Right renal pelvis (tissue), 4 donors: Measurements from ENCODE around the gene ESPN. TPM values are rescaled to one million over a fixed set of nuclear protein-coding genes. Genes with fewer than 3 reads are reported as not detected.

Experiments
- DNase-seq, 4 donors: peaks; one replicate each; pipeline ENCODE4 v3.0.0-alpha.2; 2013; ENCODE audit warnings: low read depth in 4 of 4, low spot score in 3 of 4, missing footprints in 1 of 4
- polyA plus RNA-seq, 4 donors: library from polyadenylated mRNA; unstranded; fragments of 120-200 nt; gene quantifications; one replicate each; pipeline ENCODE4 v1.2.1, GENCODE V29; 2013; ENCODE audit not compliant: insufficient read length in 4 of 4

The ESPN gene
- polyA plus RNA-seq, 4 donors: 10.1 to 21.6 (median 16.9) TPM

GRCh38 chr1:6507461-6507911, 82.9 kb downstream of the ESPN start:
- DNase-seq: no peak

- no peak for DNase-seq
Measured at GRCh38 chr1:6508154-6508815, 83.7 kb downstream of the ESPN start.

GRCh38 chr1:6508816-6509189, 84.2 kb downstream of the ESPN start:
- DNase-seq: no peak

- DNase-seq: no peak
Measured at GRCh38 chr1:6509220-6509918, 84.8 kb downstream of the ESPN start.

GRCh38 chr1:6509919-6510291, 85.3 kb downstream of the ESPN start:
- DNase-seq: no peak

- no peak for DNase-seq
Measured at GRCh38 chr1:6510493-6510892, 85.9 kb downstream of the ESPN start.

Other genes with a start within 250 kb of the ESPN start
- gene CHD5, start 244.5 kb upstream of the ESPN start, polyA plus RNA-seq: under 1 TPM; 0.21 to 0.43 (median 0.35) TPM
- gene RPL22, start 225.2 kb upstream of the ESPN start, polyA plus RNA-seq: 100 to 1,000 TPM; 534 to 695 (median 662) TPM
- 10 to 100 TPM; 21.4 to 26.4 (median 23.0) TPM for gene RNF207, start 218.7 kb upstream of the ESPN start, polyA plus RNA-seq
- gene ICMT, start 188.8 kb upstream of the ESPN start, polyA plus RNA-seq: 10 to 100 TPM; 60.9 to 67.3 (median 66.1) TPM
- gene HES3, start 180.6 kb upstream of the ESPN start, polyA plus RNA-seq: not detected
- 1 to 10 TPM; 7.2 to 9.3 (median 7.7) TPM for gene GPR153, start 163.7 kb upstream of the ESPN start, polyA plus RNA-seq
- 10 to 100 TPM; 28.7 to 35.0 (median 31.5) TPM for gene ACOT7, start 31.0 kb upstream of the ESPN start, polyA plus RNA-seq
- gene HES2, start 4.9 kb upstream of the ESPN start, polyA plus RNA-seq: under 1 TPM; 0.27 to 0.73 (median 0.53) TPM
- 10 to 100 TPM; 11.1 to 13.8 (median 12.5) TPM for gene TNFRSF25, start 41.4 kb downstream of the ESPN start, polyA plus RNA-seq
- gene PLEKHG5, start 66.9 kb downstream of the ESPN start, polyA plus RNA-seq: 10 to 100 TPM; 12.6 to 18.0 (median 13.3) TPM
- 10 to 100 TPM; 15.4 to 19.1 (median 16.3) TPM for gene NOL9, start 129.7 kb downstream of the ESPN start, polyA plus RNA-seq
- gene TAS1R1, start 130.5 kb downstream of the ESPN start, polyA plus RNA-seq: under 1 TPM in 3 of 4 donors, not detected in 1; 0.07 to 0.15 (median 0.13) TPM
- 10 to 100 TPM; 24.1 to 35.8 (median 28.1) TPM for gene ZBTB48, start 155.2 kb downstream of the ESPN start, polyA plus RNA-seq
- gene KLHL21, start 178.1 kb downstream of the ESPN start, polyA plus RNA-seq: 10 to 100 TPM; 14.9 to 16.6 (median 15.2) TPM
- gene PHF13, start 189.0 kb downstream of the ESPN start, polyA plus RNA-seq: 10 to 100 TPM; 24.8 to 26.8 (median 26.2) TPM
- gene THAP3, start 200.1 kb downstream of the ESPN start, polyA plus RNA-seq: 10 to 100 TPM; 17.5 to 22.8 (median 19.2) TPM